Measurements from ENCODE around the gene GPLD1.

Gene GPLD1

DNA sequence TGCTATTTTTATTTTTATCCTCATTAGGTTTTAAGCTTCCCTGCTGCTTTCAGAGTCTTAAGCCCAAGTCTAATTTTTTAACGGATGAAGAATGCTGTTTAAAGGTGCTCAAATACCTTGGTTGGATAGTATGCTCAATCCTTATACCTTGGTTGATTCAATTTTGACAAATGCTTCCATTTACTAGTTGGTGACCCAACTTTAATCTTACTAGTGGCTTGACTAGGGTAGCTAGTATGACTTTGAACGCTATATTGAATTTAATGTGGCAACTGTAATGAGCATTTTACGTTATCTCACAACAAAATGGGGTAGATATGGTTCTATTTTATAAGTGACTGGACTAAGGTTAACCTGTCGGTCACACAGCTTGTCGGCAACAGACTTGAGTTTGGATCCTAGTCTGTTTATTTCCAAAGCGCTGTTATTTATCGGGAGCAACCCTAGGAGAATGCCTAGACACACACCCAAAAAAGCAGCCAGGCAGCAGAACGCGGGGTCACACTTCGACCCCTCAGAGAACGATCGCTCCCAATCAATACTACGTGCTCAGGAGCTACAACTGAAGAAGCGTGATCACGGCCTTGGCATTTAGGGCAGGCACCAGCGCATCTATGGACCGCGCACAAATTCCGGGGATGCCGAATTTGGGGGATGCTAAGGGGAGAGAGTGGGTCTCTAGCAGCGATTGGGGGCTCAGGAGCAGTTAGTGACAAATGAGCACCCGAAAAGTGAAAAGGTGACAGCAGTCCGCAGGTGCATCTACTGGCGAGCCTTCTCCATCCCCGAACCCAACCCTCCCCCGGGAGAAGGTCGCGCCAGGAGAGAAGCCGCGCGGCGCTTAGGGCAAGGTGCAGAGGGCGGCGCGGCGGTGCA lies 4.8 kb upstream of the GPLD1 start:
- H3K9ac ChIP-seq (ENCODE audit: insufficient read length) = peak overlapping the region; percentile 75
- H3K9me3 ChIP-seq (ENCODE audit: low read depth, low read length) = no peaks in the 10 kb centered on the region
- no peak for DNase-seq (ENCODE audit: low read depth, low spot score)
- H3K4me3 ChIP-seq = peak overlapping the region; percentile 87
- TF ChIP-seq POLR2AphosphoS5 (IDR thresholded peaks at IDR 0.05; ENCODE audit: borderline replicate concordance, low read depth, low read length) (no peak), FOXP2 (optimal IDR thresholded peaks at IDR 0.05; ENCODE audit: control extremely low read depth, extremely low read length, insufficient read depth) (no peak), EZH2 (IDR thresholded peaks at IDR 0.05) (no peak)
- no peak overlapping the region for H3K27ac ChIP-seq
- H3K36me3 ChIP-seq (ENCODE audit: insufficient read depth, low read length) = no peaks in the 10 kb centered on the region

DNA sequence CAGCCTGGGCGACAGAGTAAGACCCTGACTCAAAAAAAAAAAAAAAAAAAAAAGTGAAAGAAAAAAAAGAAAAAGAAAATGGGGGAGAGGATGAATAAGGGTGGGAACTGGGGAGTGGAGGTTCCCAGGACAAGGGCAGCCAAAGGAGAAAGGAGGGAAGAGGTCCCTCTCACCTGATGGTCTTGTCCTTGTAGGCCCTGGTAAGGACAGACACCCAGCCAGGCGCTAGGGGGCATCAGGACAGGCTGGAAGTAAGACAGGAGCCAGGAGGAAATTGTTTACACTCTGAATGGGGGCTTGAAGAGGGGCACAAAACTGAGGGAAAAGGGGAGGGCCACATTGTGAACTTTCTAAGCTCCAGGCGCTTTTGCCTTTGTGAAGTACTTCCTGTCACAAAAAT lies 3.1 kb upstream of the GPLD1 start:
- H3K27ac ChIP-seq = no peak overlapping the region
- DNase-seq (ENCODE audit: low read depth, low spot score) = no peak

DNA sequence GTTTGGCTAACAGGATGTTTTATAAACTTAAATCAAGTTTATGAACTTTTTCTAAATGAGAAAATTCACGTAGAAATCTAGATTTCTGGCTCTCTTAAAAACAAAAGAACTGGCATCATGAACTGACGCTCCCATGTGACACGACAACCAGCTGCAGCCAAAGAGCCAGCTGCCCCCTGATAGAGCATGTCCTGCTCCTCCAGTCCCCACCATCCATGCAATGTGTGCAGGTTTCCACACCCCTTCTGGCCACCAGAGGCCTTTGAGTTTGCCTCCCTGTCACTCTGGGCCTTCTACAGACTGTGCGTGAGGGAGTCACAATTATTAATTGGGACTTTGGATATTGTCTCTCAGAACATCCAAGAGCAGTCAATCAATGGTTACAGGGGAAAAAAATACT lies 1.6 kb upstream of the GPLD1 start:
- Histone ChIP-seq H3K9ac (ENCODE audit: insufficient read length) (no peak overlapping the region), H3K36me3 (ENCODE audit: insufficient read depth, low read length) (no peaks in the 10 kb centered on the region), H3K27ac (no peak overlapping the region), H3K9me3 (ENCODE audit: low read depth, low read length) (no peaks in the 10 kb centered on the region), H3K4me3 (no peak overlapping the region)
- TF ChIP-seq FOXP2 (optimal IDR thresholded peaks at IDR 0.05; ENCODE audit: control extremely low read depth, extremely low read length, insufficient read depth) = no peak
- no peak for TF ChIP-seq EZH2 (IDR thresholded peaks at IDR 0.05)
- no peak for TF ChIP-seq POLR2AphosphoS5 (IDR thresholded peaks at IDR 0.05; ENCODE audit: borderline replicate concordance, low read depth, low read length)
- DNase-seq (ENCODE audit: low read depth, low spot score) = no peak

More for the DNA sequence above, 3.1 kb upstream of the GPLD1 start:
- Histone ChIP-seq H3K9ac (ENCODE audit: insufficient read length) (no peak overlapping the region), H3K9me3 (ENCODE audit: low read depth, low read length) (no peaks in the 10 kb centered on the region), H3K36me3 (ENCODE audit: insufficient read depth, low read length) (no peaks in the 10 kb centered on the region), H3K4me3 (no peak overlapping the region)
- TF ChIP-seq POLR2AphosphoS5 (IDR thresholded peaks at IDR 0.05; ENCODE audit: borderline replicate concordance, low read depth, low read length) = no peak

DNA sequence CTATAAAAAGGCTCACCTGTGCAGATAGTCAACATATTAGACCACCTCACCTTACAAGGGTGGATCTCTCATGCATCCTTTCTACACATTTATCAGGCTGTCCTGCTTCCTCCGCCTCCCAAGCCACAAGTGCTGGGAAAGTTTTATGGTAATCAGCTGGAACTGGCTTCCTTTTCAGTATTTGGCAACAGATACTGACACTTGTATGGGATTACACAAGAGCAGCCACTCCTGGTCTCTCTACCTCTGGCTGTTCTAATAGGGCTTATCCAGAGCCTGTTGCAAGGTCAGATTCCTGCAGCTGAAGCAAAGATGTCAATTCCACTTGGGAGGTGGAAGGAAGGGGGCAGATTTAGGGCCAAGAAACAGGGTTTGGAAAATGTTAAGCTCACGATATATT lies 503 bp upstream of the GPLD1 start:
- Histone ChIP-seq H3K9ac (ENCODE audit: insufficient read length) (no peak overlapping the region), H3K9me3 (ENCODE audit: low read depth, low read length) (no peaks in the 10 kb centered on the region), H3K4me3 (no peak overlapping the region), H3K36me3 (ENCODE audit: insufficient read depth, low read length) (no peaks in the 10 kb centered on the region), H3K27ac (no peak overlapping the region)
- no peak for TF ChIP-seq POLR2AphosphoS5 (IDR thresholded peaks at IDR 0.05; ENCODE audit: borderline replicate concordance, low read depth, low read length)
- TF ChIP-seq EZH2 (IDR thresholded peaks at IDR 0.05) = no peak
- no peak for TF ChIP-seq FOXP2 (optimal IDR thresholded peaks at IDR 0.05; ENCODE audit: control extremely low read depth, extremely low read length, insufficient read depth)
- DNase-seq (ENCODE audit: low read depth, low spot score) = no peak

DNA sequence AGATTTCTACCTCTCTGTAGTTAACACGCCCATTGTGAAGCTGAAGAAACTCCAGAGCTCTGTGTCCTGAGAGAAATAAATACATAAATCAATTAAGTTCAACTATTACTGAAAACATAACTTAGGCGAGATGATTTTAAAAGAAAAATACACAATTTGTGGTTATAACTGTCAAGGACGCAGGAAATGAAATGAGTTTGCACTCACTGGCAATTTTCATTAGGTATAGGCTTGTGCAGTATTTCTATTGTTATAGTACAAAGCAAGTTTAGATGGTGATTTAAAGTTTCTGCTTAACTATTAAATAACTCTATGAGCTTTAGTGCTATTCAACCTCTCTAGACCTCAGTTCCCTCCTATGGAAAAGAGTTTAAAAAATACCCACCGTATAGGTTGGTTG lies 3.3 kb downstream of the GPLD1 start:
- H3K36me3 ChIP-seq (ENCODE audit: insufficient read depth, low read length) = no peaks in the 10 kb centered on the region
- H3K4me3 ChIP-seq = no peak overlapping the region
- H3K9me3 ChIP-seq (ENCODE audit: low read depth, low read length) = no peaks in the 10 kb centered on the region
- TF ChIP-seq POLR2AphosphoS5 (IDR thresholded peaks at IDR 0.05; ENCODE audit: borderline replicate concordance, low read depth, low read length) (no peak), FOXP2 (optimal IDR thresholded peaks at IDR 0.05; ENCODE audit: control extremely low read depth, extremely low read length, insufficient read depth) (no peak), EZH2 (IDR thresholded peaks at IDR 0.05) (no peak)
- no peak overlapping the region for H3K27ac ChIP-seq
- no peak overlapping the region for H3K9ac ChIP-seq (ENCODE audit: insufficient read length)
- DNase-seq (ENCODE audit: low read depth, low spot score) = no peak

DNA sequence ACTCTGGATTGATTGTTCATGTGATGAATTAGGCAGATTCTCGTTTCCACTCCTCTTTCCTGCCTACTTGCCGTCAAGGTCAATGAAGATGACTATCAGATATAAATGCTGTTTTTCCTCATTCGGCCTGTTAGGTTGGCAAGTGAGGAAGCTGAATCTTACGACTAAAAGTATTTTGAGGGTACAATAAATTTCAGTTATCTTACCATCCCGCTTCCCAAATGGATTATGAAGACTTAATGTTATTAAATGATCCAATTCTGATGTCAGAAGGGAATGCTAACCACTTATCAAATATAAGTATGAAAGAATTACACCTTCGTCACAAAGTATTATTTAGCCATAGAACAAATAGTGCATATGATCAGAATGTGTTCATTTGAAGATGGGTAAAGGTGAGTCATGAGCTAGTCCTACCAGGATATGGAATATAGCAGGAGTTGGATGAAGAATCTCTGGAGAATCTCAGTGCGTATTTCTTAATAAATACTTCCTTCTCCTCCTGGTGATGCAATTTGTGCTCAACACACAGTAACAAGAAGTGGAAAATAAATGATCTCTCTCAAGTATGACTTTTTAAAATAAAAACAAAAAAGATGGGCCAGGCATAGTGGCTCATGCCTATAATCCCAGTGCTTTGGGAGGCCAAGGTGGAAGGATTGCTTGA lies 4.6 kb downstream of the GPLD1 start:
- TF ChIP-seq FOXP2 (optimal IDR thresholded peaks at IDR 0.05; ENCODE audit: control extremely low read depth, extremely low read length, insufficient read depth) (no peak), EZH2 (IDR thresholded peaks at IDR 0.05) (no peak), POLR2AphosphoS5 (IDR thresholded peaks at IDR 0.05; ENCODE audit: borderline replicate concordance, low read depth, low read length) (no peak)
- no peaks in the 10 kb centered on the region for H3K36me3 ChIP-seq (ENCODE audit: insufficient read depth, low read length)
- H3K4me3 ChIP-seq = no peak overlapping the region
- no peak overlapping the region for H3K9ac ChIP-seq (ENCODE audit: insufficient read length)
- no peaks in the 10 kb centered on the region for H3K9me3 ChIP-seq (ENCODE audit: low read depth, low read length)
- no peak for DNase-seq (ENCODE audit: low read depth, low spot score)
- no peak overlapping the region for H3K27ac ChIP-seq

DNA sequence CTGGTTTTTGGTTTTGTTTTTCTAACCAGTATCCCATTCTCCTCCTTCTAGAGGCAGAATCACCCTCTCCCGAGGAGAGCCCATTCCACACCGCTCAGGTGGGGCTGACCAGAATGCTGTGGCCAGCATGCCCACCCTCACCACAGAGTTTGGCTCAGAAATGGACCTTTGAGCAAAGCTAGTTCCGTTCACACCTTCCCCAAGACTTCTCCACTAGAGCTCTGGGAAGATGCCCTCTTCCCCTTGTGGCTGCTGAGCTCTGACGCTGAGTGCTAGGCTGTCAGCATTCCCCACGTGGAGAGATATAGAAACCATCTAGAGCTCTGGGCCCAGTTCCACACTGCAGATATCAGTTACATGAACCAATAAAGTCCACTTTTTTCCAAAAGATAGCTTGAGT lies 7.9 kb downstream of the GPLD1 start:
- Histone ChIP-seq H3K9me3 (ENCODE audit: low read depth, low read length) (no peaks in the 10 kb centered on the region), H3K9ac (ENCODE audit: insufficient read length) (no peak overlapping the region), H3K27ac (no peak overlapping the region), H3K4me3 (no peak overlapping the region), H3K36me3 (ENCODE audit: insufficient read depth, low read length) (no peaks in the 10 kb centered on the region)
- no peak for TF ChIP-seq FOXP2 (optimal IDR thresholded peaks at IDR 0.05; ENCODE audit: control extremely low read depth, extremely low read length, insufficient read depth)
- no peak for TF ChIP-seq EZH2 (IDR thresholded peaks at IDR 0.05)
- no peak for TF ChIP-seq POLR2AphosphoS5 (IDR thresholded peaks at IDR 0.05; ENCODE audit: borderline replicate concordance, low read depth, low read length)
- DNase-seq (ENCODE audit: low read depth, low spot score) = no peak

DNA sequence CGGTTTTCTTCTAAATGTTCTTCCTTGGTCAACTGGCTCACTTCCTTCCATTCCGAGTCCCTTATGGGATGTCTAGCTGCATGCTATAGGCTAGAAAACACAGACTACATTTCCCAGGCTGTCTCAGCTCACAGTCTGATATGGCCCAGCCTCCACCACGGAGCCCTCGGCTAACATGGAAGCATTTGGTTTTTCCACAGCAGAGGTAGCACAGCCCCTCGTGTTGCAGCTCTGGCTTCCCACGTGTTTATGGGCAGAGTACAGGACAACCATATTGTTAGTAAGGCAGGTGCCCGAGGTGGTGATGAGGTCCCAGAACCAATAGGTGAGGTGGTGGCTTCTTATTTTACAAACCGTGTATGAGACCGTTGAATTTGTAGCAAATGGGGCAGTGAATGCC lies 8.7 kb downstream of the GPLD1 start:
- H3K9me3 ChIP-seq (ENCODE audit: low read depth, low read length) = no peaks in the 10 kb centered on the region
- H3K27ac ChIP-seq = no peak overlapping the region
- TF ChIP-seq POLR2AphosphoS5 (IDR thresholded peaks at IDR 0.05; ENCODE audit: borderline replicate concordance, low read depth, low read length) (no peak), FOXP2 (optimal IDR thresholded peaks at IDR 0.05; ENCODE audit: control extremely low read depth, extremely low read length, insufficient read depth) (no peak), EZH2 (IDR thresholded peaks at IDR 0.05) (no peak)
- no peaks in the 10 kb centered on the region for H3K36me3 ChIP-seq (ENCODE audit: insufficient read depth, low read length)
- H3K4me3 ChIP-seq = no peak overlapping the region
- DNase-seq (ENCODE audit: low read depth, low spot score) = no peak
- H3K9ac ChIP-seq (ENCODE audit: insufficient read length) = no peak overlapping the region
